Measurements from ENCODE around the gene ABTB2. TPM values are rescaled to one million over a fixed set of nuclear protein-coding genes. Genes with fewer than 3 reads are reported as not detected.

Gene ABTB2
- total and polyA plus RNA-seq, 2 of the 8 experiments (the other 6 are each of a cell fraction or from before 2014, with no cell fraction given) = 7.7 to 10.2 TPM

DNA sequence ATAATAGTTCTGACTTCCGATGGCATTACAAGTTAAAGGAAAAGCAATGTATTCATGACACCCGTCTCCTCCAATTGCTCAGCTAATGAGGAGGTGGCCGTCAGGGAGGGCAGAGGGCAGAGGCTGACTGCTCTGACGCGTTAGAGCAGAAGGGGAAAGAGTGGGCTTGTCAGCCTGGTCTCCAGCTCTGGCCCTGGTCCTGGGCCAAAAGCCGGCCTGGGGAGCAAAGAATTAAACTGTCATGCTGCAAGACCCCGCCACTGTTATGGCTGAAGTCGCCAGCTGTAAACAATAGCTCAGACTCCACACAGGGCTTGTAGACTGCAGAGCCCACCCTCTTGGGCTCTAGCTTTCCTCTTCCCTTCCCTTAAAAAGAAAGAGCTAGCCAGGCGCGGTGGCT lies 132.7 kb downstream of the ABTB2 start (continued):
- TF ChIP-seq SIN3A (conservative IDR thresholded peaks at IDR 0.05 in 1 of 2, IDR thresholded peaks at IDR 0.05 in 1 of 2; ENCODE audit: low read depth in 1 of 2, low read length in 2 of 2) = no peak
- no peak for TF ChIP-seq JUND (IDR thresholded peaks at IDR 0.05; ENCODE audit: low read length)
- TF ChIP-seq CHD1 (IDR thresholded peaks at IDR 0.05; ENCODE audit: low read depth, low read length) = no peak
- TF ChIP-seq GABPA (IDR thresholded peaks at IDR 0.05; ENCODE audit: borderline replicate concordance, insufficient read depth, low read length) = no peak
- TF ChIP-seq CEBPB (IDR thresholded peaks at IDR 0.05; ENCODE audit: low read depth, low read length) = no peak
- no peak for TF ChIP-seq EZH2 (IDR thresholded peaks at IDR 0.05; ENCODE audit: low read depth, low read length, severe bottlenecking)
- no peak for TF ChIP-seq RBBP5 (IDR thresholded peaks at IDR 0.05; ENCODE audit: borderline replicate concordance, low read depth, low read length)
- TF ChIP-seq SUZ12 (IDR thresholded peaks at IDR 0.05; ENCODE audit: low read length) = no peak
